ENCODE data around the gene MRPS34. TPM values are rescaled to one million over a fixed set of nuclear protein-coding genes. Genes with fewer than 3 reads are reported as not detected.

MRPS34 gene
- total and polyA plus RNA-seq, 10 of the 15 experiments (the other 5 are each of a cell fraction or from before 2014, with no cell fraction given): 3.6 to 285 (median 147) TPM

GRCh38 chr16:1779234-1779701 is 6.3 kb upstream of the MRPS34 start:
- H3K27me3 ChIP-seq (replicated peaks in 1 of 2; ENCODE audit: control insufficient read depth in 2 of 2, insufficient read depth in 2 of 2, low read length in 1 of 2): no peaks in the 10 kb centered on the region
- no peak overlapping the region for H3K9ac ChIP-seq (ENCODE audit: control insufficient read depth, insufficient read depth, low read length)
- 73% methylated on average over 7 of the region's 8 CpGs for WGBS (ENCODE audit: insufficient coverage, insufficient replicate concordance, low lambda C conversion rate, missing lambda C conversion rate)
- peaks cover 14% of the 10 kb centered on the region for H3K79me2 ChIP-seq (ENCODE audit: control insufficient read depth, insufficient read depth, low read length)
- no peak overlapping the region for H3K27ac ChIP-seq (ENCODE audit: control insufficient read depth, insufficient read depth)
- BruUV-seq (replicated peaks): no TSS peak
- in situ Hi-C loops (cut with MboI) (no loop called here), intact Hi-C loops (cut with micrococcal nuclease; ENCODE audit: unreplicated experiment) (no loop called here)
- ChIA-PET POLR2A (interaction anchor here (1.2 kb wide), 1 partner anchor 74 kb away, joined by 3 read pairs; the partner anchor contains the start of gene MAPK8IP3), SMC1A (ENCODE audit: uncharacterized antibody, unreplicated experiment) (no interaction called here), CTCF (no interaction called here), RAD21 (ENCODE audit: unreplicated experiment) (interaction anchor here (0.6 kb wide), 1 partner anchor 306 kb away, joined by 3 read pairs; no protein-coding TSS in a partner anchor)
- H2AFZ ChIP-seq (ENCODE audit: control insufficient read depth, low read depth, low read length): no peak overlapping the region
- TF ChIP-seq, protein P1, sequence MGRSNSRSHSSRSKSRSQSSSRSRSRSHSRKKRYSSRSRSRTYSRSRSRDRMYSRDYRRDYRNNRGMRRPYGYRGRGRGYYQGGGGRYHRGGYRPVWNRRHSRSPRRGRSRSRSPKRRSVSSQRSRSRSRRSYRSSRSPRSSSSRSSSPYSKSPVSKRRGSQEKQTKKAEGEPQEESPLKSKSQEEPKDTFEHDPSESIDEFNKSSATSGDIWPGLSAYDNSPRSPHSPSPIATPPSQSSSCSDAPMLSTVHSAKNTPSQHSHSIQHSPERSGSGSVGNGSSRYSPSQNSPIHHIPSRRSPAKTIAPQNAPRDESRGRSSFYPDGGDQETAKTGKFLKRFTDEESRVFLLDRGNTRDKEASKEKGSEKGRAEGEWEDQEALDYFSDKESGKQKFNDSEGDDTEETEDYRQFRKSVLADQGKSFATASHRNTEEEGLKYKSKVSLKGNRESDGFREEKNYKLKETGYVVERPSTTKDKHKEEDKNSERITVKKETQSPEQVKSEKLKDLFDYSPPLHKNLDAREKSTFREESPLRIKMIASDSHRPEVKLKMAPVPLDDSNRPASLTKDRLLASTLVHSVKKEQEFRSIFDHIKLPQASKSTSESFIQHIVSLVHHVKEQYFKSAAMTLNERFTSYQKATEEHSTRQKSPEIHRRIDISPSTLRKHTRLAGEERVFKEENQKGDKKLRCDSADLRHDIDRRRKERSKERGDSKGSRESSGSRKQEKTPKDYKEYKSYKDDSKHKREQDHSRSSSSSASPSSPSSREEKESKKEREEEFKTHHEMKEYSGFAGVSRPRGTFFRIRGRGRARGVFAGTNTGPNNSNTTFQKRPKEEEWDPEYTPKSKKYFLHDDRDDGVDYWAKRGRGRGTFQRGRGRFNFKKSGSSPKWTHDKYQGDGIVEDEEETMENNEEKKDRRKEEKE (IDR thresholded peaks at IDR 0.05): no peak
- no peak for TF ChIP-seq E2F8 (IDR thresholded peaks at IDR 0.05; ENCODE audit: low read depth, partially characterized antibody)
- TF ChIP-seq CBFB (IDR thresholded peaks at IDR 0.05; ENCODE audit: low read depth): no peak
- no peak for TF ChIP-seq CEBPB (IDR thresholded peaks at IDR 0.05; ENCODE audit: borderline replicate concordance in 1 of 2, low read depth in 2 of 2, low read length in 2 of 2)
- TF ChIP-seq, protein P2, sequence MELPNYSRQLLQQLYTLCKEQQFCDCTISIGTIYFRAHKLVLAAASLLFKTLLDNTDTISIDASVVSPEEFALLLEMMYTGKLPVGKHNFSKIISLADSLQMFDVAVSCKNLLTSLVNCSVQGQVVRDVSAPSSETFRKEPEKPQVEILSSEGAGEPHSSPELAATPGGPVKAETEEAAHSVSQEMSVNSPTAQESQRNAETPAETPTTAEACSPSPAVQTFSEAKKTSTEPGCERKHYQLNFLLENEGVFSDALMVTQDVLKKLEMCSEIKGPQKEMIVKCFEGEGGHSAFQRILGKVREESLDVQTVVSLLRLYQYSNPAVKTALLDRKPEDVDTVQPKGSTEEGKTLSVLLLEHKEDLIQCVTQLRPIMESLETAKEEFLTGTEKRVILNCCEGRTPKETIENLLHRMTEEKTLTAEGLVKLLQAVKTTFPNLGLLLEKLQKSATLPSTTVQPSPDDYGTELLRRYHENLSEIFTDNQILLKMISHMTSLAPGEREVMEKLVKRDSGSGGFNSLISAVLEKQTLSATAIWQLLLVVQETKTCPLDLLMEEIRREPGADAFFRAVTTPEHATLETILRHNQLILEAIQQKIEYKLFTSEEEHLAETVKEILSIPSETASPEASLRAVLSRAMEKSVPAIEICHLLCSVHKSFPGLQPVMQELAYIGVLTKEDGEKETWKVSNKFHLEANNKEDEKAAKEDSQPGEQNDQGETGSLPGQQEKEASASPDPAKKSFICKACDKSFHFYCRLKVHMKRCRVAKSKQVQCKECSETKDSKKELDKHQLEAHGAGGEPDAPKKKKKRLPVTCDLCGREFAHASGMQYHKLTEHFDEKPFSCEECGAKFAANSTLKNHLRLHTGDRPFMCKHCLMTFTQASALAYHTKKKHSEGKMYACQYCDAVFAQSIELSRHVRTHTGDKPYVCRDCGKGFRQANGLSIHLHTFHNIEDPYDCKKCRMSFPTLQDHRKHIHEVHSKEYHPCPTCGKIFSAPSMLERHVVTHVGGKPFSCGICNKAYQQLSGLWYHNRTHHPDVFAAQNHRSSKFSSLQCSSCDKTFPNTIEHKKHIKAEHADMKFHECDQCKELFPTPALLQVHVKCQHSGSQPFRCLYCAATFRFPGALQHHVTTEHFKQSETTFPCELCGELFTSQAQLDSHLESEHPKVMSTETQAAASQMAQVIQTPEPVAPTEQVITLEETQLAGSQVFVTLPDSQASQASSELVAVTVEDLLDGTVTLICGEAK (IDR thresholded peaks at IDR 0.05; ENCODE audit: borderline replicate concordance): no peak
- DNase-seq (ENCODE audit: low read depth, low spot score): no peak
- ATAC-seq: no peak
- no peak overlapping the region for H3K4me3 ChIP-seq
- H3K36me3 ChIP-seq (ENCODE audit: control insufficient read depth in 2 of 2, insufficient read depth in 2 of 2, low read length in 1 of 2): peaks cover 3 to 8% of the 10 kb centered on the region in 2 experiments; a peak in 3 of 4 replicates
- H4K20me1 ChIP-seq (ENCODE audit: control insufficient read depth, insufficient read depth): no peaks in the 10 kb centered on the region
- no peak for FAIRE-seq
- no peak overlapping the region for H3K4me2 ChIP-seq (ENCODE audit: control insufficient read depth, insufficient read depth)
- H3K4me1 ChIP-seq (ENCODE audit: control insufficient read depth, insufficient read depth, low read length): peaks cover 12% of the 10 kb centered on the region
- H3K9me3 ChIP-seq (replicated peaks; ENCODE audit: control insufficient read depth, insufficient read depth, low read length): no peaks in the 10 kb centered on the region

Data from GM12878 (cell line).